Lung microvascular endothelial cell (primary cell): Measurements from ENCODE around the gene ASPG. TPM values are rescaled to one million over a fixed set of nuclear protein-coding genes. Genes with fewer than 3 reads are reported as not detected.
A peak's percentile ranks its signal among the peaks of the same experiment; 100 is the strongest.

ENCODE experiments used
- DNase-seq, 2 donors: peaks; one replicate each; pipeline versions ENCODE4 v3.0.0 to v3.0.0-alpha.2; 2010; ENCODE audit warnings: low read depth in 2 of 2
- total RNA-seq: library from RNA; depleted of rRNA; stranded (reverse); fragments of >200 nt; gene quantifications from 2 replicates; pipeline ENCODE4 v1.2.1, GENCODE V29; 2014

ASPG gene
- total RNA-seq, 1 donor from 2014 or later, result not detected

- DNase-seq, result no peak
Observed at GRCh38 chr14:104116288-104116755, 30.8 kb downstream of the ASPG start.

- DNase-seq, result no peak
Observed at GRCh38 chr14:104116756-104117340, 31.3 kb downstream of the ASPG start.

- DNase-seq, result no peak
Observed at GRCh38 chr14:104117341-104118005, 32.0 kb downstream of the ASPG start.

- DNase-seq, result no peak
Observed at GRCh38 chr14:104118006-104118844, 32.7 kb downstream of the ASPG start.

- no peak for DNase-seq
Observed at GRCh38 chr14:104119119-104119487, 33.6 kb downstream of the ASPG start.

GRCh38 chr14:104119488-104120251 lies 34.2 kb downstream of the ASPG start:
- DNase-seq, result no peak

- no peak for DNase-seq
Observed at GRCh38 chr14:104120281-104120741, 34.8 kb downstream of the ASPG start.

GRCh38 chr14:104121142-104121541 lies 35.6 kb downstream of the ASPG start:
- DNase-seq, result no peak

GRCh38 chr14:104123879-104124278 lies 38.4 kb downstream of the ASPG start:
- no peak for DNase-seq

- DNase-seq, result no peak
Observed at GRCh38 chr14:104125011-104125410, 39.5 kb downstream of the ASPG start.

GRCh38 chr14:104126753-104127152 lies 41.3 kb downstream of the ASPG start:
- no peak for DNase-seq

GRCh38 chr14:104128981-104129380 lies 43.5 kb downstream of the ASPG start:
- DNase-seq, result no peak

GRCh38 chr14:104129556-104129955 lies 44.1 kb downstream of the ASPG start:
- no peak for DNase-seq

GRCh38 chr14:104130974-104131651 lies 45.6 kb downstream of the ASPG start:
- DNase-seq, result peak; percentile 44 to 72

- no peak for DNase-seq
Observed at GRCh38 chr14:104131968-104132732, 46.6 kb downstream of the ASPG start.

- no peak for DNase-seq
Observed at GRCh38 chr14:104132981-104133380, 47.5 kb downstream of the ASPG start.

GRCh38 chr14:104133496-104133895 lies 48.0 kb downstream of the ASPG start:
- DNase-seq, result no peak

GRCh38 chr14:104134061-104134965 lies 48.8 kb downstream of the ASPG start:
- no peak for DNase-seq
